ENCODE data around the gene MTMR3.
"Not testable (repeated sequence)": the region's sequence is repeated elsewhere in the genome, so short reads cannot be mapped to it uniquely, and the experiment has no call there.

MTMR3 gene

DNA sequence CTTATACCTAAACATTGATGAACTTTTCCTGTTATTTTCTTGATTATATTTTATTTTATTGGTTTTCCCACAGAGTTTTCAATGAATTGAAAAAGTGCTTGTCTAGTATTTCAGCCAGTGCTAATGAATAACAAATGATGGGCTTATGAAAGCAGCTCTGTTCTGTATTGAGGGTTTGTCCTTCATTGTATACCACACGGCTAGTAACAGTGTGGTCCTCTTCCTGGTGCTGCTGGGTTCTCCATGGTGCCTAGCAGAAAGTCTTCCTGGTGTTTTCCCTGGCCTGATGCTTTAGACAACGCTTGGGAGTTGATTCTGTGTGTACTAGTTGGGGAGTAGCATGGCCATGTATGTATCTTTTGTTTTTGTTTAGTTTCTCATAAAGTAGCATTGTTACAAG lies 89.1 kb downstream of the MTMR3 start:
- DNase-seq: no peak

DNA sequence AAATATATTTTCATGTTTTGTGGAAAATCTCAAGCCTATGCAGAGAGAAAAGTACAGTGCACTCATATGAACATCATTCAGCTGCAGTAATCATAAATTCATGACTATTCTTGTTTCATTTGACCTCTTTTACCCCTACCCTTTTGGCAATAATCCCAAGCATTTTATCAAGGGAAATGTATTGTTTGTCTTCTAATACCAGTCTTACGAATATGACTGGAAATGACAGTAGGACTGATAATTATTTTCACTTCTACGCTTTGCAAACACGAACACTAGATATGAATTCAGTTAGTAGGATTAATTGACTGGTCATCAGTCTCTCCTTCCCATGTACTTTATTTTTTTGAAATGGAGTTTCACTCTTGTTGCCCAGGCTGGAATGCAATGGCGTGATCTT lies 90.3 kb downstream of the MTMR3 start:
- no peak for DNase-seq

DNA sequence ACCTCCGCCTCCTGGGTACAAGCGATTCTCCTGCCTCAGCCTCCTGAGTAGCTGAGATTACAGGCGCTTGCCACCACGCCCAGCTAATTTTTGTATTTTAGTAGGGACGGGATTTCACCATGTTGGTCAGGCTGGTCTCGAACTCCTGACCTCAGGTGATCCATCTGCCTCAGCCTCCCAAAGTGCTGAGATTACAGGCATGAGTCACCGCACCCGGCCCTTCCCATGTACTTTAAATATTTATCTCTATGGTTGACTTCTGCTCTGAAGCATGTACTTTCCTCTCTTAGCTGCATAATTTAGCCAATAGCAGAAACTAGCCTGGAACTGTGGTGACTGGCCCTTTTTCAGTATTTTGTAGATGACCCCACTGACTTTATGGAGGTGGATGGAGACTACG lies 90.7 kb downstream of the MTMR3 start:
- not testable (repeated sequence) for DNase-seq

DNA sequence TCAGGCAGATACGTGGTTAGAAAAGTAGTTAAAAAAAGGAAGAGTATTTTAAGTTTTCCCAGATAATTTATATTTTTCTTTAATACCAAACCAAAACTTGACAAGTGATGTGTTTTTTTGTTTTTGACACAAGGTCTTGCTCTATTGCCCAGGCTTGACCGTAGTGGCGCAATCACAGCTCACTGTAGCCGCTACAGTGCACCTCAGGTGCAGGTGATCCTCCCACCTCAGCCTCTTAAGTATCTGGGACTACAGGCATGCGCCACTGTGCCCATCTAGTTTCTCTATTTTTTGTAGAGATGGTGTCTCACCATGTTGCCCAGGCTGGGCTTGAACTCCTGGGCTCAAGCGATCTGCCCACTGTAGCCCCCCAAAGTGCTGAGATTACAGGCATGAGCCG lies 92.5 kb downstream of the MTMR3 start:
- DNase-seq: no peak

DNA sequence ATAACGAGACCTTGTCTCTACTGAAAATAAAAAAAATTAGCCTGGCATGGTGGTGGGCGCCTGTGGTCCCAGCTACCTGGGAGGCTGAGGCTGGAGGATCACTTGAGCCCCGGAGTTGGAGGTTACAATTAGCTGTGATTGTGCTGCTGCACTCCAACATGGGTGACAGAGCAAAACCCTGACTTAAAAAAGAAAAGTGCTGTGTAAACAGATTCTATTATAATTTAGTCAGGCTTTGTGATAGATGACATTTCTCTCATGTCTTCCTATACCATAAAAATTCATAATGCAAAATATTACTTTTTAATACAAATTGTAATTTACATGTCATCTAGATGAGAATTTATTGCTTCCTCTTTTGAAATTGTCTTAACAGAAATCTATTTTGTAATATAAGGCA lies 94.1 kb downstream of the MTMR3 start:
- no peak for DNase-seq

DNA sequence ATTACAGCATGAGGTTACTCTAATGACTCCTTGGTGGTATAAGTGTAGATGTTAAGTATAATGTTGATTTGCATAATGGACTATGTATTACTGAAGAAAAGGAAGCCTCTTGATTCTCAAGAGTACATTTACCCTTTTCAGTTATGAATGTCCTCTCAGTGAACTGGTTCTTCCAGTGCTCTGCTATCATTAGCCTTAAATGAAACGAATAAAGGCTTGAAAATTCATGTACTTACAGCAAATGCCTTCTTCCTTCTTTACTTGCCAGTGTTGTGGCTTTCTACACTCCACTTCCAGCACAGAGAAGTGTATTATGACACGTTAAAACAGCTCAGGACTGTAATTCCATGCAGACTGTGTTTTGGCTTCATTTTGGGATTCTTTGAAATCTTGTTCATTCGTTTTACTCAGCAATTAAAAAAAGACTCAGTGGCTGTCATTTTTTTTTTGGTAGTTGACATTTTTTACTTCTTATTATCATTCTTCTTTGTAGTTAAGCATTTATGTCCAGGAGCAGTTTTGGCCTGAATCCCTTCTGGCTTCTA lies 96.9 kb downstream of the MTMR3 start:
- DNase-seq: no peak

DNA sequence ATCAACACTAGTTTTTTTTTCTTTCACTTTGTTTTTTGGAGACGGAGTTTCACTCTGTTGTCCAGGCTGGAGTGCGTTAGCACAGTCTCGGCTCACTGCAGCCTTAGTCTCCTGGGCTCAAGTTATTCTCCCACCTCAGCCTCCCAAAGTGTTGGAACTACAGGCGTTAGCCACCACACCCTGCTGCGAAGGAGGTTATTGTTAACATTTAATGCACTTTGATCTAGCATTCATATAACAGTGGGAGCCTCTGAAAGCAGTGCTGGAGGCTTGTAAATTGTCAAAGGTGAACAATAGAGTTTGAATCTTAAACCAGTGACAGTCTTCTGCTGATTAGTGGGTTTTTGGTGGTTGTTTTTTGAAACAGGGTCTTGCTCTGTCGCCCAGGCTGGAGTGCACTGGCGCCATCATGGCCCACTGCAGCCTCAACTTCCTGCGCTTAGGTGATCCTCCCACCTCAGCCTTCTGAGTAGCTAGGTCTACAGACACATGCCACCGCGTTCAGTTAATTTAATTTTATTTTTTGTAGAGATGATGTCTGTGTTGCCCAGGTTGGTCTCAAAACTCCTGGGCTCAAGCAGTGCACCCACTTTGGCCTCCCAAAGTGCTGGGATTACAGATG lies 100.4 kb downstream of the MTMR3 start:
- no peak for DNase-seq

DNA sequence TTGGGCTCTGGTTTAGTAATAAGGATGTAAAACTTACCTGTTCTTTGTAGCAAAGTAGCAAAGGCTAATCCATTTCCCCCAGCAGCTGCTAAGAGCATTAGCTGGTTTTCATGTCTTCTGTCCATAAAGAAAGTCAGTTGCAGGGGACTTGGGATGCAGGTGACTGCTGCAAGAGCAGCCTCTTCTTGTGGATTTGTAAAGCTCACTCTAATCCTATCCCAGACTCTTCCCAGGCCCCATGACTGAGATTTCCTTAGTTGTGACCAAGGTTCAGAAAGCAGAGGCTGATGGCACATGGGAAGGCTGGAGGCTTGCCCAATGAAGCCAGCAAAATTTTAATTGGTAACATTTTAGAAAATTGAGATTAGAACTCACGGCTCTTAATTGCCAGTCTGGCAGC lies 102.9 kb downstream of the MTMR3 start:
- no peak for DNase-seq

DNA sequence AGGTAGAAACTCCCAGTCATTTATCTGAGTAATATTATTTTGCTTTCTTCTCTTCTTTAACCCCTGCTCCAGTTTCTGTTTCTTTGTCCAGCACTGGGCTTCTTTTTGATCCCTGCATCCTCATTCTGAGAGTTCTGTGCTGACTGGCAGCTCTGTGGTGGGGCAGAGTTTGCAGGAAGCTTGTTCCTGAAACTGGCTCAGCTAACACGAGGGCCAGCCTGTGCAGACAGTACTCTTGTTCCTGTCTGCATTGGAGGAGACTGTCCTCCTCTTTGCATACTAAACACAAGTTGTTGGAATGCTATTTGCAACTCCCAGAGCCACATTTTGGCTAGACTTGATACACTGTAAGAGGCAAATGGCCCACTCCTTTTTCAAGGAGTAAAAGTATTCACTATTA lies 104.2 kb downstream of the MTMR3 start:
- DNase-seq: peak; percentile 61 to 65

DNA sequence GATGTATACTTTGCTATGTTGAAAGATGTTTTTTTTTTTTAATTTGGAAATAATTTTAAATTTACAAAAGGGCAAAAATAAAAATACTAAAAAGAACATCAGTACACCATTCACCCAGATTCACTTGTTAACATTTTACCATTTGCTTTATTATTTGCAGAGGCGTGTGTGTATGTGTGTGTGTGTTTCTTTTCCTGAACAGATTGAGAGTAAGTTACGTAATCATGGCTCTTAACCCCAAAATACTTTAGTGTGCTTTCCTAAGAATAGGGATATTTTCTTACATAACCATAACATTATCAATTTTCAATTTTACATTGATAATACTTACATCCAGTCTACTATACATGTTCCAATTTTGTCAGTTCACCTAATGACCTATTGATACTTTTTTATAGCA lies 105.7 kb downstream of the MTMR3 start:
- DNase-seq: no peak

DNA sequence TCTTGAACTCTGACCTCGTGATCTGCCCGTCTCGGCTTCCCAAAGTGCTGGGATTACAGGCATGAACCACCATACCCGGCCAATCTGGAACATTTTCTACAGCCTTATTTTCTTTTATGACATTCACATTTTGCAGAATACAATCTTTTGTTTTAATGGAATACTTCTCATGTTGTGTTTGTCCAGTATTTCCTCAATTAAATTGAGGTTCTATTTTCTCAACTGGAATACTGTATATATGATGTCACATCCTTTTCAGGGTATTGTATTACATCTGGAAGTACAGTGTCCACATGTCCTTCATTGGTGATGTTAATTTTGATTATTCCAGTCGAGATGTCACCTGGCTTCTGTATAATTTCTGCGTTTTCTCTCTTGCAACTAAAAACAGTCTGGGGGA lies 106.5 kb downstream of the MTMR3 start:
- no peak for DNase-seq

DNA sequence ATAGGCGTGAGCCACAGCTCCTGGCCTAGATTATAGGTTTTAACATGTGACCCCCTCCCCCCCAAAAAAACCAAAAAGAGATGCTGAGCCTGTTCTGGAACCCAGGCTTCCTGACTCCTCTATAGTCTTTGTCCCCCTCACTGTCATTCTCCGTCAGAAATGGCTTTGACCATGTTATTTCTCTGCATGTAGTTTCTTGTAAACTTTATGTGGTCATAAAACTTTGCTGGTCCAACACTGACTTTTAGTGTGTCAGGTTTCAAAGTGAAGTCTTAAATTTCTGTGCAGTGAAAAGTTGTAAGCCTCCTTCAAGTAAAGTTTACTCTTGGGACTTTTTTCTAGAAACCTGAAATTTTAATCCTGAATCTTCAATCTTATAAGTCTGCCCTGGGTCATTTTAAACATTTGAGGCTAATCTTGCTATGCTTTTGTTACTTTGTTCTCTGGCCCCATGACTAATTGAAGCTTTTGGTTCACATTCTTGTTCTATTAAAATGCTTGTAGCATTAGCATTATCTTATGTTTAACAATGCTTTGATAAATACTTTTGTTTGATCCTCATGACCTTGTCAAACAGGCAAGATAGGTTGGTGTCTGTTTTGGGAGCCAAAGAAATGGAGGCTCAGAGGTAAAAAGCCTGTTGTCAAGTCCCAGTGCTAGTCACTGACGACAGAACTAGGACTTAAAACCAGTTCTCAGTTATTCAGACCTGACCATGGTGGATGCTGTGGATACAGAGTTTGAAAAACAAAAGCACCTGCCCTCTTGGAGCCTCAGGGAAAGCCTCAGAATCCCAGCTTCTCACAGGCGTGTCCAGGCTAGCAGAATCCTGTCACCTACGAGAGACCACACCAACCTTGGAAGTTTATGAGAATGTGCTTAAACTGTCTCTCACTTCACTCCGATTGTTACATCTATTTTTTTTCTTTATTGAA lies 109.6 kb downstream of the MTMR3 start:
- DNase-seq: no peak

DNA sequence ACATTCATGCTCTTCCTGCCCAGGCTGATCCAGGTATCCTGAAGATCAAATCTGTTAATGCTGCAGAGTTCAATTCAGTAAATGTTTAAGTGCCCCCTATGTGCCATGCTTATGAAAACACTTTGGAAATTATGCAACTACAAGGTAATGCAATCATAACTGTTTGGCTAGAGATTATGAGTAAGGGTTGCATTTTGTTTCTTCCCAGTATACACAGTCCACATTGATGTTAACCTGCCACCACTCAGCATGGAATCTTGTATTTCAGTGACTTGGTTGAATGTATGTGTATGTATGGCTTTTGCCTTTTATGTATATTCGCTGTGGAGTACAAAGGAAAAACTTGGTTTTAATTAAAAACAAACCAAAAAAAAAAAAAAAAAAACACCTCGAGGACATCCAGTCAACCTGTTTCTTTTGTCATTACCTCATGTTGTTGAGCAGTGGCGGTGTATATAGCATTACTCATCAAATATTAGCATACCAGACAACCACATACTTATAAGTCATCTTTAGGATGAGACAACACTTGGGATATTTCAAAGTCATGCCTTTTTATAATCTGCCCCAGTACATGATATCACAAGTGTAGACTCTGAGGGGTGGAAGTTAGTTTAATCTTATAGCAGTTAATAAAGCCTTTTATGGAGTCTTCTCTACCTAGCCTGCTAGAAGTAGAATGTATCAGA lies 111.2 kb downstream of the MTMR3 start:
- DNase-seq: peak; percentile 25 to 32

DNA sequence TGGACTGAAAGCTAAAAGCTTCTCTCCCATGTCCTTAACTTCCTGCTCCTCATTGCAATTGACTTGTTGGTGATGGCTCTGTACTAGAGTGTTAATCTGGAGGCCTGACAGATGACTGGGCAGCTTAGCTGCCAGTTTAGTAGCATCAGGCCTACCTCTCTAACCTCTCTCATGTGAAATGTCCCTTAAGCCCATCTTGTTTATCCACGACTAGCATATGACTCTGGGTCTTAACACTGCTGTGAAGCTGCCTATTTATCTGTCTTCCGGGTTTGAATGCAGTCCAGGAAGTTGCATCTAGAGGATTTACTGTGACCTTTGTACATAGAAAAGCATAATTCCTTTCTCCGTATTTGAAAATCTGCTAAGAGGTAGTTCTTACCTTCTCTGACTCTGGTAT lies 112.0 kb downstream of the MTMR3 start:
- DNase-seq: no peak

DNA sequence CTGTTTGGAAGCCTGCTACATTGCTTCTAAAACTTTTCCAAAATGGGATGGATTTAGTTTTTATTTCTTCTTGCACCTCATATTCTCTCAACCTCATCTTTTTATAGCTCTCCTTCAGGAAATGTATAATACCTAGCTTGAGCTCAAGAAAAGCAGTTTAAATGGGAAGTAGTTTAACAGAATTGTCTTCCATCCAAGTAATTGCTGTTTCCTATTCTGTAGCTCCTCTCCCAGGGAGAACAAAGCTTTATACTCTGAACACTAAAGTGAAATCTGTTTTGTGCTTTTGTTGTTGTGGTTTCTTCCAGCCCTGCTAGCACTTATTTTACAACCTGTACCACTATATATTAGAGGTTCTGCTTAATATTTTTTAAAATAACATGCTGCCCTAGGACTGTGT lies 114.1 kb downstream of the MTMR3 start:
- DNase-seq: peak; percentile 1 to 21

DNA sequence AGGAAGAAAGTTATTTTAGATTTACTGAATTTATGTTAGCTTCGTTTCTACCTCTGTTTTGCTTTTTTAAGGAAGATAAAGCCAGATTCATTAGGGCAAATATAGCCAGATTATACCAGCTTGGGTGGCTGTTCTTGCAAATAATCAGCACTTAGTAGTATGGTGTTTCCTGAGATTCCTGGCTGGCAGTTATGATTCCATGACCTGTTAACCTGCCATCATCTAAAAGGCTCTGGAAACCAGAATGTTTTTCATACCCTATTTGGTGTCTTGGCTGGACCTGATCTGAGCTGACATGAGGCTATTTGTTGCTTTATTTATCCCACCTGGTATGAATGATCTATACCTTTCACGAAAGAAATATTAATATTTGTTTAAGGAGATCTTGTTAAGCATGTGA lies 114.5 kb downstream of the MTMR3 start:
- DNase-seq: no peak

DNA sequence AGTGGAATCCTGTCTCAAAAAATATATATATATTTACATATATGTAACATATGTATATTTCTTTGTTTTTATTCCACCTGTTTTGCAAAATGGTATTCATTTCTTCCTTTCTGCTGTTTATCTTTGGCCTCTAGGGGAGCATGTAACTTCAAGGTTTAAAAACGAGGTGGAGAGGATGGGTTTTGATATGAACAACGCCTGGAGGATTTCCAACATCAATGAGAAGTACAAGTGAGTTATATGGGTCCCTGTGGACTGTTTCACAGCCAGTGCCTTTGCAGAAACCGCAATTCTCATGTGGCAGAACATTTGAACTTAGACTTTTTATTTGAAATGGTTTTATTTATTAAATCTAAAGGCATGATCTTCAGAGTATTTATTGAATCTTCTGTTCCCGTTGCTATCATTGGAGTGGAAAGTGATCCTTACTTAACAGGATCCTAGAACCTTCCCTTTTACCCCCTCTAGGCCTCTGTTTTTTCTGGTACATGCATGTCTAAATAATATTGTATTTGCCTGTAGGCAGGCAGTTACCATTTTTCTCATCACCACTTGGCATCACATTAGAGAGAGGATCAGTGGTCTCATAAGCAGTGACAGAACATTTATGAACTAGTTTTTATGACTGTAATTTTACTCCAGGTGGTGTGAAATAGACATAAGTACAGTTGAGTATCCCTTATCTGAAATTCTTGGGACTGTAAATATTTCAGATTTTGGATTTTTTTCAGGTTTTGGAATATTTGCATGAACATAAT lies 115.8 kb downstream of the MTMR3 start:
- DNase-seq: no peak

DNA sequence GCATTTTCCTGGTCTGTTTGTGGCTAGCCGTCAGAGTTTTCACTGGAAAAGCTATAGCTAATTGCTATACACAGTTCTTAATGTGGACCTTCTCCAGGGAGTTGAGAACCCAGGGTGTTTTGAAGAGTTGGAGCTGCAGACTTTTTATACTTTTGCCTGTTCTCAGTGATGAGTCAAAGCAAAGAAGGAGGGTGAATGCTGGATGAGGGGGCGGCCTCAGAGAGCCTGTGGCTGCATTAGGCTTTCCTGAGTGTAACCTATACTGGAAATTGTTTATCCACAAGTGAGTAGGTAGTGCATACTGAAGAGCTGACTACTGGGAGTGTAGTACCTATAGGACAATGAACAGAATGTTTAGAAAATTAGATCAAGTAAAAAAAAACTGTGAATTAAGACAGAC lies 117.6 kb downstream of the MTMR3 start:
- no peak for DNase-seq

DNA sequence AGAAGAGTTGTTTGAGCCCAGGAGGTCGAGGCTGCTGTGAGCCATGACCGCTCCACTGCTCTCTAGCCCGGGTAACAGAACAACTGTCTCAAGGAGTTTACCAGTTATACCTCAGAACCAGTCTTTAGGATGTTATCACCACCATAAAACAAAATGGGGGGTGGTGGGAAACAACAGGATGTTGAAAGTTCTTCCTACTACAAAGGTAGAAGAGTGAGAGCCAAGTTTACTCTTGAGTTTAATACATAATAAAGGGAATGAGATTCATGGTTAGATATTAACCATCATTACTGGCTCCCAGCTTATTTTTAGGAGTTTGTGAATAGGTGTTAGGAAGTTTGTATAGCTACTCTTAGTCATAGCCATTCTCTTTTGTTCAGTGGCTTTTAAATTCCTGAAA lies 118.5 kb downstream of the MTMR3 start:
- DNase-seq: no peak

DNA sequence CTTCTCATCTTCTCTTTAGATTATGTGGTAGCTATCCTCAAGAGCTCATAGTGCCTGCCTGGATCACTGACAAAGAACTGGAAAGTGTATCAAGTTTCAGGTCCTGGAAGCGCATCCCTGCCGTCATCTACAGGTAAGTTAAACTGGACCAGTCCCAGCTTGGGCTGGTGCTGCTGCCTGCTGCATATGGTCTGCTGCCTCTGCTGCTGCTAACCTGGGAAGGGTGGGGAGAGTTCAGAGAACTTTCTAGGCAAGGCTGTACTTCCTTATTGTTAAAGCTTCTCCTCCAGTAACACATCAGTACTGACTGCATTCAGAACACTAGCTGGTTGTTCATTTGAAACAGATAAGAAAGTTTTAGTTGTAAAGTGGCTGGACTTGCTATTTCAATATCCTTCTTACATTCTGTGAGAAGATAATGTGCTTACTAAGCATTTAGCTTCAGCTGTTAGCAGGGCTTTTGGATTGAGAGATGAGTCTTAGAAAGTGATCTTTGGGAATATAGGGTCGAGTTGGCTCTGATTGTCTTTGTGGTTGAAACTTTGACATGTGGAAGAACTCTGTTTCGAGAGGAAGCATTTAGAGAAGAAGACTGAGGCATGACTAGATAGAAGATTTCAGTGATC lies 120.0 kb downstream of the MTMR3 start:
- DNase-seq: no peak

DNA sequence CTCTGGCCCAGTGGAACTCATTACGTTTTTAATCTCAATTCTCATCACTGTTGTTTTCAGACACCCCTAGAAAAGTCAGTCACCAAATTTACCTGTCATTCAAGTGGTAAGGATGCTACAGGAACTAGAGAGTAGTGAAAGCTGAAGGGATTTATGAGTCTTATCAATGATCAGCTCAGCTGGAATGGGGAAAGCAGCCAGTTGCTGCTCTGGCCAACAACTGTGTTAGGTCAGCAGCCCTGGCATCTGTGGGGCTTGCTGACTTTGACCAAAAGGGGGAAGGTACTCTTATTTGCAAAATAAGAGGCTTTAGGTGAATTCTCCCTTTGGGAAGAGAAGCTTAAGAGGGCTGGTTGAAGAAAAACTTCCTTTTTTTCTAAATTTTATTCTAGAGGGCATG lies 121.1 kb downstream of the MTMR3 start:
- no peak for DNase-seq

DNA sequence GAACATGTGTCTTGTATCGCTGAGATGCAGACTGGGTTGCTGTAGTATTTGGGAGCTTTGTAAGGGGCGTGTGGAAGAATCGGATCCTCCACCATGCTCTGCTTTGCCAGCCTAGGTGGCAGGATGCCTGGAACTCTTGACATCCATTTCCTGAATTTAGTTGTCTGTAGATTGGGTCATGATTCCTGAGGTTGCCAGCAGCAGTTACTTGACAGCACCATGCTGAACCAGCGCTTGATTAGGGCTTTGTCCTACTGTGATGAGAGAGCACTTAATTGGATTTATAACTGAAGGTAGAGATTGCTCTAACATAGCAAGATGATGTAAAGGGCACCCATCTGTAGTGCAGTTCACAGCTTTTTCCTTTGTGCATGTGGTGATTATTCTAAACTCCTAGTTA lies 121.7 kb downstream of the MTMR3 start:
- DNase-seq: no peak

All from Kasumi-1 (cell line).